Neural cell (in vitro differentiated cells): ENCODE results near the gene GPR146.

Source experiments
- CTCF ChIP-seq: fragments of 450-650 bp; IDR thresholded peaks from 2 replicates; pipeline ENCODE4 v1.5.1; 2014; ENCODE audit warnings: antibody characterized with exemption, mild to moderate bottlenecking, moderate library complexity; ENCODE audit not compliant: poor library complexity, severe bottlenecking
- EP300 ChIP-seq: fragments of 450-650 bp; conservative IDR thresholded peaks from 2 replicates; pipeline ENCODE4 v1.6.1; 2014; ENCODE audit warnings: antibody characterized with exemption, mild to moderate bottlenecking, moderate library complexity; ENCODE audit not compliant: poor library complexity, severe bottlenecking
- EZH2 ChIP-seq: fragments of 200-600, 300-800 bp; shearing (Covaris generic), sonication (generic); IDR thresholded peaks from 2 replicates; pipeline ENCODE4 v1.6.1; 2014; ENCODE audit warnings: antibody characterized with exemption, low read length, borderline replicate concordance, mild to moderate bottlenecking; ENCODE audit not compliant: insufficient read depth, poor library complexity, severe bottlenecking
- MXI1 ChIP-seq: fragments of 450-650 bp; conservative IDR thresholded peaks from 2 replicates; pipeline ENCODE4 v1.6.1; 2014; ENCODE audit warnings: antibody characterized with exemption, mild to moderate bottlenecking; ENCODE audit not compliant: poor library complexity, severe bottlenecking
- POLR2AphosphoS5 ChIP-seq: IDR thresholded peaks from 2 replicates; pipeline ENCODE4 v1.6.1; 2012
- RAD21 ChIP-seq: fragments of 450-650 bp; conservative IDR thresholded peaks from 2 replicates; pipeline ENCODE4 v1.6.1; 2014; ENCODE audit warnings: antibody characterized with exemption, mild to moderate bottlenecking, moderate library complexity
- SMC3 ChIP-seq: fragments of 450-650 bp; conservative IDR thresholded peaks from 2 replicates; pipeline ENCODE4 v1.6.1; 2014; ENCODE audit warnings: antibody characterized with exemption, mild to moderate bottlenecking, moderate library complexity; ENCODE audit not compliant: poor library complexity
- TAF1 ChIP-seq: IDR thresholded peaks from 2 replicates; pipeline ENCODE4 v1.6.1; 2012; ENCODE audit warnings: low read depth
- TF ChIP-seq, protein P1 (sequence below): IDR thresholded peaks from 2 replicates; pipeline ENCODE4 v1.6.1; 2012; ENCODE audit warnings: borderline replicate concordance

DNA sequence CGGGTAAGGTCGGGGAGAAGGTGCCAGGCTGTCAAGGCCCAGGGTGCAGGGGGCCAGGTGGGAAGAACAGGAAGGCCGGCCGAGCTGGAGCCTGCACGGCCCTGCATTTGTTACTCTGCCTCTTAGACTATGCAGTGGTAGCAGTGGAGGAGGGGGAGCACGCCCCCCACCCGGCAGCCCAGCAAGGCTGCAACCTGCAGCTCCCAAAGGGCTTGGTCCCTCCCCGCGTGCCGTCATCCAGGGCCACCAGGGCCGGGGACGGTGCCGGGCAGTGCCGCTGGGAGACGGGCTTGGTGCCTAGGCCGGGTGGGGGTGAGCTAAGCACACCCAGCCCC is 36.5 kb downstream of the GPR146 start:
- TF ChIP-seq CTCF (no peak), EP300 (no peak), TAF1 (no peak), POLR2AphosphoS5 (no peak), RAD21 (no peak), EZH2 (no peak), MXI1 (no peak), SMC3 (no peak)
- TF ChIP-seq, protein P1, sequence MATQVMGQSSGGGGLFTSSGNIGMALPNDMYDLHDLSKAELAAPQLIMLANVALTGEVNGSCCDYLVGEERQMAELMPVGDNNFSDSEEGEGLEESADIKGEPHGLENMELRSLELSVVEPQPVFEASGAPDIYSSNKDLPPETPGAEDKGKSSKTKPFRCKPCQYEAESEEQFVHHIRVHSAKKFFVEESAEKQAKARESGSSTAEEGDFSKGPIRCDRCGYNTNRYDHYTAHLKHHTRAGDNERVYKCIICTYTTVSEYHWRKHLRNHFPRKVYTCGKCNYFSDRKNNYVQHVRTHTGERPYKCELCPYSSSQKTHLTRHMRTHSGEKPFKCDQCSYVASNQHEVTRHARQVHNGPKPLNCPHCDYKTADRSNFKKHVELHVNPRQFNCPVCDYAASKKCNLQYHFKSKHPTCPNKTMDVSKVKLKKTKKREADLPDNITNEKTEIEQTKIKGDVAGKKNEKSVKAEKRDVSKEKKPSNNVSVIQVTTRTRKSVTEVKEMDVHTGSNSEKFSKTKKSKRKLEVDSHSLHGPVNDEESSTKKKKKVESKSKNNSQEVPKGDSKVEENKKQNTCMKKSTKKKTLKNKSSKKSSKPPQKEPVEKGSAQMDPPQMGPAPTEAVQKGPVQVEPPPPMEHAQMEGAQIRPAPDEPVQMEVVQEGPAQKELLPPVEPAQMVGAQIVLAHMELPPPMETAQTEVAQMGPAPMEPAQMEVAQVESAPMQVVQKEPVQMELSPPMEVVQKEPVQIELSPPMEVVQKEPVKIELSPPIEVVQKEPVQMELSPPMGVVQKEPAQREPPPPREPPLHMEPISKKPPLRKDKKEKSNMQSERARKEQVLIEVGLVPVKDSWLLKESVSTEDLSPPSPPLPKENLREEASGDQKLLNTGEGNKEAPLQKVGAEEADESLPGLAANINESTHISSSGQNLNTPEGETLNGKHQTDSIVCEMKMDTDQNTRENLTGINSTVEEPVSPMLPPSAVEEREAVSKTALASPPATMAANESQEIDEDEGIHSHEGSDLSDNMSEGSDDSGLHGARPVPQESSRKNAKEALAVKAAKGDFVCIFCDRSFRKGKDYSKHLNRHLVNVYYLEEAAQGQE: no peak
